Measurements from ENCODE around the gene DOK6.

Gene DOK6

DNA sequence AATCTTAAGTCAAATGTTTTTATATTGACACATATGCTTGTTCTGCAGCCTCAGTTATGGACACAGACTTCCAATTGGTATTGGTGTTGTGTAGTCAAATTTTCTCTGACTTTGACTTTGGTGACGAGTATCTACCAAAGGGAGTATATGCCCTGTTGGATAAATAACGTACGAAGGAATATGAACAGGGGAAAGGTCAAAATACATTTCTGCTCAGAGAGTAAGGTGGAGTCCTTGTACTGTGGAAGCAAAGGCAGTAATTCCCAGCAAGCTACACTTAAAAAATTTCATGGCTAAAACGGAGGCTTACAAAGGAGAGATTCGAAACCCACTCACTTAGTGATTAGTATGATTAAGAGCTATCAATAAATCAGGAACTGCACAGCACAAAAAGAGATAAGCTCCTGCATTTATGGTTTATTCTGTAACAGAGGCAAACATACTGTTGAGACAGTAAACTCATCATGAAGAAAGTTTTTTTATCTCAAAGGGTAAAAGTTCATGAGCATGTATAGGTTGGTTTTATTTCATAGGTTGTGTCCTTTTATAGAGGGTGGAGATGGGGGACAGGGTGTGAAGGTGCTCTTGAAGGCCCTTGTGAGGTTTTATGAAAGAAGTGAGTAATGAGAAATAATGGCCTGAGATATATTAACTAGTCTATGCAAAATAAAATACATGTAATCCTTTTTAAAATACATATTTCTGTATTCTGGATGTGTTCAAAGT, 404.3 kb downstream of the DOK6 start:
- Mint-ChIP-seq H3K4me1 (no peaks in the 10 kb centered on the region), H3K27ac (no peak overlapping the region), H3K36me3 (ENCODE audit: low read depth) (peaks cover 2% of the 10 kb centered on the region), H3K27me3 (ENCODE audit: low read depth) (no peaks in the 10 kb centered on the region), H3K9me3 (peaks cover 14% of the 10 kb centered on the region), H3K4me3 (no peak overlapping the region)
- TF ChIP-seq, protein P1, sequence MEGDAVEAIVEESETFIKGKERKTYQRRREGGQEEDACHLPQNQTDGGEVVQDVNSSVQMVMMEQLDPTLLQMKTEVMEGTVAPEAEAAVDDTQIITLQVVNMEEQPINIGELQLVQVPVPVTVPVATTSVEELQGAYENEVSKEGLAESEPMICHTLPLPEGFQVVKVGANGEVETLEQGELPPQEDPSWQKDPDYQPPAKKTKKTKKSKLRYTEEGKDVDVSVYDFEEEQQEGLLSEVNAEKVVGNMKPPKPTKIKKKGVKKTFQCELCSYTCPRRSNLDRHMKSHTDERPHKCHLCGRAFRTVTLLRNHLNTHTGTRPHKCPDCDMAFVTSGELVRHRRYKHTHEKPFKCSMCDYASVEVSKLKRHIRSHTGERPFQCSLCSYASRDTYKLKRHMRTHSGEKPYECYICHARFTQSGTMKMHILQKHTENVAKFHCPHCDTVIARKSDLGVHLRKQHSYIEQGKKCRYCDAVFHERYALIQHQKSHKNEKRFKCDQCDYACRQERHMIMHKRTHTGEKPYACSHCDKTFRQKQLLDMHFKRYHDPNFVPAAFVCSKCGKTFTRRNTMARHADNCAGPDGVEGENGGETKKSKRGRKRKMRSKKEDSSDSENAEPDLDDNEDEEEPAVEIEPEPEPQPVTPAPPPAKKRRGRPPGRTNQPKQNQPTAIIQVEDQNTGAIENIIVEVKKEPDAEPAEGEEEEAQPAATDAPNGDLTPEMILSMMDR (IDR thresholded peaks at IDR 0.05; ENCODE audit: unreplicated experiment in 3 of 3) = no peak

DNA sequence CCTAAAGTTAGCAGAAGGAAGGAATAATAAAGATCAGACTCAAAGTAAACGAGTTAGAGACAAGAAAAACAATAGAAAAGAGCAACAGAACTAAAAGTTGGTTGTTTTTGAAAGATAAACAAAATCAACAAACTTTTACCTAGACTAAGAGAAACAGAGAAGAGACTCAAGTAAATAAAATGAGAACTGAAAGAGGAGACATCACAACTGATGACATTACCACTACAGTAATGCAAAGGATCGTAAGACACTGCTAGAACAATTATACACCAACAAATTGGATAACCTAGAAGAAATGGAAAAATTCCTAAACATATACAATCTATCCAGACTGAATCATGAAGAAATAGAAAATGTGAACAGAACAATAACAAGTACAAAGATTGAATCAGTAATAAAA, 407.7 kb downstream of the DOK6 start:
- no peaks in the 10 kb centered on the region for H3K4me1 Mint-ChIP-seq
- peaks cover 10% of the 10 kb centered on the region for H3K36me3 Mint-ChIP-seq (ENCODE audit: low read depth)
- H3K27ac Mint-ChIP-seq = no peak overlapping the region
- H3K9me3 Mint-ChIP-seq = peaks cover 20% of the 10 kb centered on the region
- H3K4me3 Mint-ChIP-seq = no peak overlapping the region
- TF ChIP-seq, protein P1 (IDR thresholded peaks at IDR 0.05; ENCODE audit: unreplicated experiment in 3 of 3) = no peak
- no peaks in the 10 kb centered on the region for H3K27me3 Mint-ChIP-seq (ENCODE audit: low read depth)

DNA sequence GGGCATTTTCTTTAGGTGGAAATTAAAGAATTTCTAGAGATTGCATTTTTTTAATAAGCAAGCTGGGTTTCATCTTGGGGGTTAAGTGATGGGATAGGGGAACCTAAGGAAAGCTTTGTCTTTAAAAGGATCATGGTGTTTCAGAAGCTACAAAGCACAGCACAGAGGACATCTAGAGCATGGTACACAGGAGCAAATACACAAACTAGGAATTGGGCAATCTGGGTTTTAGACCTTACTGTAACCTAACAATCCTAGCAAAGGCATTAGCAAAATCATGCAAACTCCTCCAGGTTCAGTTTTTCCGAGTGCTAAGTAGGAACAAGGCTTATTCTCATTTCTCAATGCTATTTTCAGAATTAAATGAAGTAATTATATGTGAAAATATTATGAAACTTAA, 412.9 kb downstream of the DOK6 start:
- H3K4me3 Mint-ChIP-seq = no peak overlapping the region
- H3K36me3 Mint-ChIP-seq (ENCODE audit: low read depth) = peaks cover 31% of the 10 kb centered on the region
- peaks cover 24% of the 10 kb centered on the region for H3K4me1 Mint-ChIP-seq
- H3K27me3 Mint-ChIP-seq (ENCODE audit: low read depth) = peaks cover 3% of the 10 kb centered on the region
- peaks cover 18% of the 10 kb centered on the region for H3K9me3 Mint-ChIP-seq
- TF ChIP-seq, protein P1 (IDR thresholded peaks at IDR 0.05; ENCODE audit: unreplicated experiment in 3 of 3) = no peak
- H3K27ac Mint-ChIP-seq = no peak overlapping the region

DNA sequence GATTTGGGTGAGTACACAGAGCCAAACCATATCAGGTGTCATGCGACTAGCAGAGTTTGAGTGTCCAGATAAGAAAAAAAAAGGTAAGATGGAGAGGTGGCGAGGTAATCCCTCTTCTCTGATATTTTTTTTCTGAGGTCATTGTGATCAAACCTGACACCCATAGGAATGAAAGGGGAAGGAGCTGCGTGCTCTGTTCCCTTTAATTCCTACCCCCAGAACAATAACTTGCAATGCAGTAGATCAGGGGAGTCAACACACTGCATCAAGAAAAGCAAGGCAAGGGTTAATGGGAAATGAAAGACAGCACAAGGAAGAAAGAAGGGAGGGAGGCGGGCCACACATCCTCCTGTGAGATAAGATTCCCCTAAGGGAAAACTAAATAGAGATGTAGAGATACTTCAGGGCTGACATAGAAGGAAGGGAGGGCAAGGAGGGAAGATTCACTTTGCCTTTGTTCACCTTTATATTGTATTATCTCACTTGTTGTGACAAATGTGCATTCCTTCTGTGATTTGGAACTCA, 414.2 kb downstream of the DOK6 start:
- peaks cover 13% of the 10 kb centered on the region for H3K9me3 Mint-ChIP-seq
- peaks cover 3% of the 10 kb centered on the region for H3K27me3 Mint-ChIP-seq (ENCODE audit: low read depth)
- peaks cover 24% of the 10 kb centered on the region for H3K4me1 Mint-ChIP-seq
- no peak overlapping the region for H3K4me3 Mint-ChIP-seq
- peaks cover 35% of the 10 kb centered on the region for H3K36me3 Mint-ChIP-seq (ENCODE audit: low read depth)
- no peak overlapping the region for H3K27ac Mint-ChIP-seq
- TF ChIP-seq, protein P1 (IDR thresholded peaks at IDR 0.05; ENCODE audit: unreplicated experiment in 3 of 3) = no peak

DNA sequence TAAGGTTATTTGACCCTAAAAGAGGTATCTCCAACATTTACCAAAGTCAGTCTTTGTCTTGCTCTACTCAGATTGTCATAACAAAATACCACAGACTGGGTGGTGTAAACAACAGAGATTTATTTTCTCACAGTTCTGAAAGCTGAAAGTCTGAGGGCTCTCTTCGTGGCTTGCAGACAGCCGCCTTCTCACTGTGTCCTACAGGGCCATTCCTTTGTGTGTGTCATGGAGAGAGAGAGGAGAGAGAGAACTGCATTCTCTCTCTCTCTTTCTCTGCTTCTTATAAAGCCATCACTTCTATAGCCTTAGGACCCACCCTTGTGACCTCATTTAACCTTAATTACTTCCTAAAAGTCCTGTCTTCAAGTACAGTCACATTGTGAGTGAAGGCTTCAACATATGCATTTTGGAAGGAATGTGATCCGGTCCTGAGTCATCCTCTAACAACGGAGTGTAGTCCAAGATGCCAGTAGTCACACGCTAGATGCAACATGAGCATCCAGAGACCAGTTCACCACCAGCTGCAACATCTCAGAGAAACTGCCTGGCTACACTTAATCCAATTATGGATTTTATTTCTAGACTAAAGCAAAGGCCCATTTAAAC, 416.8 kb downstream of the DOK6 start:
- peaks cover 3% of the 10 kb centered on the region for H3K27me3 Mint-ChIP-seq (ENCODE audit: low read depth)
- TF ChIP-seq, protein P1 (IDR thresholded peaks at IDR 0.05; ENCODE audit: unreplicated experiment in 3 of 3) = no peak
- H3K27ac Mint-ChIP-seq = peak overlapping the region; percentile 63 to 82 (median 78)
- H3K4me3 Mint-ChIP-seq = no peak overlapping the region
- peaks cover 10% of the 10 kb centered on the region for H3K9me3 Mint-ChIP-seq
- H3K36me3 Mint-ChIP-seq (ENCODE audit: low read depth) = peaks cover 46% of the 10 kb centered on the region
- peaks cover 24% of the 10 kb centered on the region for H3K4me1 Mint-ChIP-seq
